IMR-90 (cell line): ENCODE results near the gene KIAA0513. TPM values are rescaled to one million over a fixed set of nuclear protein-coding genes. Genes with fewer than 3 reads are reported as not detected.

ENCODE experiments used
- ATAC-seq: fragments of 200-7000 bp; cut with Tn5 transposase; 2 replicates; pipeline ENCODE4 v1.9.1; 2020; ENCODE audit warnings: low read depth, mild to moderate bottlenecking, moderate library complexity
- BruUV-seq: library from RNA; stranded (reverse); fragments of 400-500 nt; replicated peaks from 2 replicates; lab custom pipeline; 2021; lab: Mats Ljungman, UMichigan
- CTCF ChIA-PET: fragments of 300-600 bp; formaldehyde crosslinking; extraction: SDS; loops from one replicate; lab custom pipeline; 2021; ENCODE audit warnings: antibody characterized with exemption; lab: Yijun Ruan, JAX
- POLR2A ChIA-PET: fragments of 300-600 bp; sonication (Branson Sonifier 250); formaldehyde crosslinking; loops from one replicate; lab custom pipeline; 2022; ENCODE audit warnings: antibody characterized with exemption; ENCODE audit not compliant: unreplicated experiment; lab: Charles Lee
- DNase-seq: peaks from one replicate; pipeline ENCODE4 v3.0.0; 2013
- H2AFZ ChIP-seq: replicated peaks from 2 replicates; pipeline ENCODE3; 2013; ENCODE audit warnings: low read length, mild to moderate bottlenecking; ENCODE audit not compliant: poor library complexity
- H2AK5ac ChIP-seq: 2 replicates; pipeline ENCODE4 v1.6.1; 2013; ENCODE audit warnings: low read depth, low read length, inconsistent platforms
- H2AK9ac ChIP-seq: replicated peaks from 2 replicates; pipeline ENCODE3; 2013; ENCODE audit warnings: mild to moderate bottlenecking, low read depth, low read length, moderate library complexity; ENCODE audit not compliant: poor library complexity
- H2BK120ac ChIP-seq: 2 replicates; pipeline ENCODE4 v1.6.1; 2013; ENCODE audit warnings: low read depth, low read length, inconsistent platforms
- H2BK15ac ChIP-seq: 3 replicates; pipeline ENCODE4 v1.6.1; 2013; ENCODE audit warnings: low read depth, low read length, inconsistent platforms
- H2BK20ac ChIP-seq: 2 replicates; pipeline ENCODE4 v1.6.1; 2013; ENCODE audit warnings: low read depth, mild to moderate bottlenecking, inconsistent platforms, low read length, moderate library complexity
- H2BK5ac ChIP-seq: 2 replicates; pipeline ENCODE4 v1.6.1; 2013; ENCODE audit warnings: mild to moderate bottlenecking, low read depth, low read length, inconsistent platforms; ENCODE audit not compliant: poor library complexity, severe bottlenecking
- H3K14ac ChIP-seq: replicated peaks from 2 replicates; pipeline ENCODE4 v1.6.1; 2013; ENCODE audit warnings: low read depth, low read length, inconsistent platforms
- H3K18ac ChIP-seq: 2 replicates; pipeline ENCODE4 v1.6.1; 2013; ENCODE audit warnings: low read depth, low read length, control low read depth
- H3K23ac ChIP-seq: 2 replicates; pipeline ENCODE4 v1.6.1; 2013; ENCODE audit warnings: low read depth, low read length, inconsistent platforms
- H3K27ac ChIP-seq: 2 replicates; pipeline ENCODE4 v1.5.1; 2013; ENCODE audit warnings: mild to moderate bottlenecking, control low read depth, low read length; ENCODE audit not compliant: insufficient read depth
- H3K27me3 ChIP-seq: 2 replicates; pipeline ENCODE4 v1.6.1; 2013; ENCODE audit warnings: low read length; ENCODE audit not compliant: control insufficient read depth, insufficient read depth
- H3K36me3 ChIP-seq: 2 replicates; pipeline ENCODE4 v1.6.1; 2013; ENCODE audit warnings: low read length, mixed read lengths; ENCODE audit not compliant: control insufficient read depth, insufficient read depth
- H3K4ac ChIP-seq: 2 replicates; pipeline ENCODE4 v1.6.1; 2013; ENCODE audit warnings: low read depth, low read length, inconsistent platforms
- H3K4me1 ChIP-seq: 2 replicates; pipeline ENCODE4 v1.6.1; 2013; ENCODE audit warnings: low read length, mixed read lengths; ENCODE audit not compliant: control insufficient read depth, insufficient read depth
- H3K4me2 ChIP-seq: 2 replicates; pipeline ENCODE4 v1.6.1; 2013; ENCODE audit warnings: low read depth, mild to moderate bottlenecking, control low read depth, low read length, moderate library complexity
- H3K4me3 ChIP-seq: 2 replicates; pipeline ENCODE4 v1.5.1; 2013; ENCODE audit warnings: low read depth, mild to moderate bottlenecking, control low read depth, low read length, moderate library complexity; ENCODE audit not compliant: insufficient read depth
- H3K56ac ChIP-seq: 2 replicates; pipeline ENCODE4 v1.6.1; 2013; ENCODE audit warnings: low read length, inconsistent platforms; ENCODE audit not compliant: insufficient read depth; ENCODE audit errors: extremely low read depth
- H3K79me1 ChIP-seq, 2 experiments: 2 replicates each; pipeline ENCODE4 v1.6.1; 2013; ENCODE audit warnings: low read length in 2 of 2, inconsistent platforms in 1 of 2, low read depth in 1 of 2
- H3K9ac ChIP-seq: 2 replicates; pipeline ENCODE4 v1.6.1; 2013; ENCODE audit warnings: low read depth, low read length, control low read depth
- H3K9me1 ChIP-seq: 2 replicates; pipeline ENCODE4 v1.6.1; 2013; ENCODE audit warnings: low read length, inconsistent platforms; ENCODE audit not compliant: insufficient read depth
- H3K9me3 ChIP-seq: 2 replicates; pipeline ENCODE4 v1.6.1; 2013; ENCODE audit warnings: low read length; ENCODE audit not compliant: control insufficient read depth, insufficient read depth
- H4K20me1 ChIP-seq: 2 replicates; pipeline ENCODE4 v1.6.1; 2013; ENCODE audit warnings: low read length, inconsistent platforms; ENCODE audit not compliant: insufficient read depth
- H4K5ac ChIP-seq: 2 replicates; pipeline ENCODE4 v1.6.1; 2013; ENCODE audit warnings: mild to moderate bottlenecking, low read depth, low read length, control low read depth
- H4K8ac ChIP-seq, 2 experiments: 2 replicates each; pipeline ENCODE4 v1.6.1; 2013; ENCODE audit warnings: low read depth in 2 of 2, low read length in 2 of 2, control low read depth in 1 of 2, inconsistent platforms in 1 of 2
- H4K91ac ChIP-seq: 2 replicates; pipeline ENCODE4 v1.6.1; 2013; ENCODE audit warnings: low read depth, low read length, inconsistent platforms; ENCODE audit not compliant: insufficient read depth
- CHD1 ChIP-seq: IDR thresholded peaks from 2 replicates; pipeline ENCODE4 v1.6.1; 2012; ENCODE audit warnings: low read depth, low read length, improper control_type of control experiment
- CTCF ChIP-seq: conservative IDR thresholded peaks from 2 replicates; pipeline ENCODE4 v1.5.1; 2012; ENCODE audit warnings: mild to moderate bottlenecking, low read depth, low read length, improper control_type of control experiment
- ELK1 ChIP-seq: fragments of 150-350 bp; IDR thresholded peaks from 2 replicates; pipeline ENCODE4 v1.6.1; 2016; ENCODE audit warnings: low read depth, mild to moderate bottlenecking, low read length, moderate library complexity, borderline replicate concordance
- NFE2L2 ChIP-seq: fragments of 150-350 bp; IDR thresholded peaks from 2 replicates; pipeline ENCODE4 v1.6.1; 2016; ENCODE audit warnings: low read depth, mild to moderate bottlenecking, low read length
- RAD21 ChIP-seq: IDR thresholded peaks from 2 replicates; pipeline ENCODE4 v1.6.1; 2012; ENCODE audit warnings: low read length, improper control_type of control experiment
- SMC3 ChIP-seq: fragments of 150-350 bp; IDR thresholded peaks from 2 replicates; pipeline ENCODE4 v1.6.1; 2016; ENCODE audit warnings: low read depth, mild to moderate bottlenecking, antibody characterized with exemption, low read length, moderate library complexity
- USF2 ChIP-seq: fragments of 150-350 bp; IDR thresholded peaks from 2 replicates; pipeline ENCODE4 v1.6.1; 2017; ENCODE audit warnings: mild to moderate bottlenecking, antibody characterized with exemption, low read length, low read depth
- WGBS, 2 experiments: methylation state at CpG; one replicate each; pipeline versions ENCODE4 v1.1.5 to v1.1.7; 2013; ENCODE audit warnings: missing lambda C conversion rate in 2 of 2; ENCODE audit not compliant: insufficient read length in 1 of 2; ENCODE audit errors: extremely low coverage in 2 of 2; 5-methylcytosine and 5-hydroxymethylcytosine counted together
- dilution Hi-C: fragments of 300-500 bp; cut with HindIII; formaldehyde crosslinking; loops from one replicate; pipeline ENCODE4 v1.14.3; 2018; ENCODE audit warnings: low sequenced_read_pairs; ENCODE audit not compliant: unreplicated experiment
- in situ Hi-C: fragments of 300-500 bp; cut with MboI; formaldehyde crosslinking; loops from 3 replicates; pipeline ENCODE4 v1.14.3; 2019; ENCODE audit warnings: low sequenced_read_pairs, inconsistent platforms, mixed read lengths
- intact Hi-C: fragments of 100-400 bp; cut with micrococcal nuclease; formaldehyde crosslinking; loops from 2 replicates; pipeline ENCODE4 v1.10.0; 2022
- polyA plus RNA-seq, 3 experiments: library from polyadenylated mRNA; depleted of rRNA; stranded (reverse); fragments of >200 nt; gene quantifications; 2 replicates each; pipeline ENCODE4 v1.2.3, GENCODE V29; 2012; ENCODE audit warnings: low replicate concordance in 1 of 3
- total RNA-seq: library from RNA; depleted of rRNA; stranded (reverse); fragments of >200 nt; gene quantifications from 2 replicates; pipeline ENCODE4 v1.2.3, GENCODE V29; 2012

KIAA0513 gene
- total and polyA plus RNA-seq, 2 of the 4 experiments (the other 2 are of a cell fraction): 9.5 TPM

GRCh38 chr16:84986879-84987278, 40.7 kb upstream of the KIAA0513 start:
- peaks cover 27% of the 10 kb centered on the region for H3K4me1 ChIP-seq
- peaks cover 55% of the 10 kb centered on the region for H3K36me3 ChIP-seq
- dilution Hi-C loops: no loop called here
- no peaks in the 10 kb centered on the region for H3K9me3 ChIP-seq
- peak overlapping the region; percentile 87 for H3K27ac ChIP-seq
- H4K5ac ChIP-seq: peak overlapping the region; percentile 51
- H4K8ac ChIP-seq: peak overlapping the region; percentile 88 to 96; a peak in 3 of 4 replicates
- peak overlapping the region; percentile 83; the same call in 1 of the 2 replicates for H3K14ac ChIP-seq
- H2BK5ac ChIP-seq: peak overlapping the region; percentile 70
- no peak overlapping the region for H2AK9ac ChIP-seq
- intact Hi-C loops: no loop called here
- H4K91ac ChIP-seq: peak overlapping the region; percentile 91
- WGBS, 2 experiments: no CpG with 5 or more reads among the region's 1 CpG
- CTCF ChIA-PET: no interaction called here
- DNase-seq: no peak
- no peaks in the 10 kb centered on the region for H3K27me3 ChIP-seq
- H2BK120ac ChIP-seq: peak overlapping the region; percentile 82
- in situ Hi-C loops: no loop called here
- peak overlapping the region; percentile 43 for H3K18ac ChIP-seq
- H4K20me1 ChIP-seq: no peaks in the 10 kb centered on the region
- POLR2A ChIA-PET: no interaction called here
- peak overlapping the region; percentile 71 for H2BK20ac ChIP-seq
- no peak overlapping the region for H3K4me2 ChIP-seq
- peak overlapping the region; percentile 90 for H3K4ac ChIP-seq
- TF ChIP-seq RAD21 (no peak), SMC3 (no peak), CTCF (no peak), USF2 (no peak), CHD1 (no peak), ELK1 (no peak), NFE2L2 (no peak)
- peaks cover 38% of the 10 kb centered on the region for H3K9me1 ChIP-seq
- H2AFZ ChIP-seq: no peak overlapping the region
- H2AK5ac ChIP-seq: peak overlapping the region; percentile 100
- no peak overlapping the region for H3K4me3 ChIP-seq
- BruUV-seq: no TSS peak
- H3K9ac ChIP-seq: no peak overlapping the region
- H3K23ac ChIP-seq: no peak overlapping the region; the same call in 1 of the 2 replicates
- H3K79me1 ChIP-seq: peaks cover 47 to 84% of the 10 kb centered on the region in 2 experiments
- ATAC-seq: no peak
- no peak overlapping the region for H3K56ac ChIP-seq
- H2BK15ac ChIP-seq: peak overlapping the region; percentile 99; the same call in 2 of the 3 replicates
